Cardiac muscle cell (in vitro differentiated cells and primary cell): ENCODE measurements around the gene CTBP2. TPM values are rescaled to one million over a fixed set of nuclear protein-coding genes. Genes with fewer than 3 reads are reported as not detected.

Experiments used
- DNase-seq, 2 donors: peaks; one replicate each; pipeline versions ENCODE4 v3.0.0 to v3.0.0-alpha.2; 2010 to 2017; ENCODE audit warnings: low read depth in 1 of 2, low spot score in 1 of 2
- H3K27ac ChIP-seq: fragments of 200-600 bp; sonication (generic); 2 replicates; pipeline ENCODE4 v1.5.1; 2016
- H3K27me3 ChIP-seq: fragments of 200-600 bp; sonication (generic); 2 replicates; pipeline ENCODE4 v1.6.0; 2016; ENCODE audit warnings: control low read depth
- H3K36me3 ChIP-seq: fragments of 200-600 bp; sonication (generic); 2 replicates; pipeline ENCODE4 v1.5.1; 2016; ENCODE audit warnings: control low read depth
- H3K4me1 ChIP-seq: fragments of 200-600 bp; sonication (generic); 2 replicates; pipeline ENCODE4 v1.8.1; 2017; ENCODE audit warnings: low read depth, mild to moderate bottlenecking, mixed run types
- H3K4me3 ChIP-seq: fragments of 200-600 bp; sonication (generic); 2 replicates; pipeline ENCODE4 v1.5.1; 2016; ENCODE audit warnings: mild to moderate bottlenecking
- H3K9me3 ChIP-seq: fragments of 200-600 bp; sonication (generic); 2 replicates; pipeline ENCODE4 v1.5.1; 2017; ENCODE audit warnings: low read depth, mild to moderate bottlenecking, control low read depth
- CTCF ChIP-seq: IDR thresholded peaks from 2 replicates; pipeline ENCODE4 v1.5.1; 2012; ENCODE audit warnings: low read depth, mild to moderate bottlenecking, low read length
- polyA plus RNA-seq: library from polyadenylated mRNA; unstranded; fragments of >200 nt; fragmentation: Nextera tagmentation; extraction: Ambion mirVana; gene quantifications from 2 replicates; pipeline ENCODE4 v1.2.1, GENCODE V29; 2016
- total RNA-seq: library from RNA; depleted of rRNA; stranded (reverse); fragments of >200 nt; gene quantifications from 2 replicates; pipeline ENCODE4 v1.2.3, GENCODE V29; 2016

The CTBP2 gene
- total and polyA plus RNA-seq, 2 experiments from 2014 or later: 67.4 to 74.5 TPM

DNA sequence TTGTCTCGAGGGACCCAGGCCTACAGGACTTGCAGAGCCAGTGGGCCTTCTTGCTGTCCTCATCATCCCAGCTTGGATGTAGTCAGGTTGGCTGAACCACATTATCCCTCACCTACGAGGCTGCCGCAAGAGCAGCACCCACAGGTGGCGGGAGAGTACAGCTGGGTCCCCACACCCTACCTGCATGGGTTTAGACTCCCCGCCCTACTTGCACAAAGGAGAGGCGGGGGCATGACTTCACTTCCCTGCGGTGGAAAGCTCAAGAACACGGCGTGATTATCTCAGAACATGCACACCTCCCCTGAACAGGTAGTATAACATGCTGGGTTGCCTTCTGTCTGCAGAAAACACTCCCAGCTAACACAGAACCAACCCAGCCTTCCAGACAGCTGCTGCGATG is 57.5 kb downstream of the CTBP2 start:
- H3K27me3 ChIP-seq: no peaks in the 10 kb centered on the region
- peak overlapping the region; percentile 13 for H3K27ac ChIP-seq
- no peak overlapping the region for H3K4me3 ChIP-seq
- DNase-seq: no peak
- H3K36me3 ChIP-seq: no peaks in the 10 kb centered on the region
- H3K9me3 ChIP-seq: no peaks in the 10 kb centered on the region
- H3K4me1 ChIP-seq: peaks cover 3% of the 10 kb centered on the region
- no peak for TF ChIP-seq CTCF

DNA sequence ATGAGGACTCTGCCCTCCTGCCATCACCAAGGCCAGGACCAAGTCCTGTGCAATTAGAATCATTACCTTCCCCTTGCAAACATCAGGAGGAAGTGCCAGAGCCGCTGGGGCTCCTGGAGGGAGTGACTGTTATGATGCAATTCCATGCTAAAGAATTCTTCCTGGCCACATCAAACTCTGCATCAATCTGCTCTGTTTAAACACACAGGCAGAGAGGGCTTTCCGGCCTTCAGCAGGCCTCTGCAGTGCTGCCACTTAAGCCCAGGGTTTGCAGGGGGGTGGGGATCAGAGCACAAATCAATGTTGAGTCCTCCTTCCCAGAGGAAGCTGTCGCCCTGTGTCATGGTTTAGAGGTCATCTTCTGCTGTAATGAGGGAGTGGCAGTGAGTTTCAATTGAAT is 58.1 kb downstream of the CTBP2 start:
- H3K9me3 ChIP-seq: no peaks in the 10 kb centered on the region
- no peak for TF ChIP-seq CTCF
- H3K27me3 ChIP-seq: no peaks in the 10 kb centered on the region
- DNase-seq: peak in 1 of 2 donors; percentile 82
- H3K4me1 ChIP-seq: peaks cover 3% of the 10 kb centered on the region
- peak overlapping the region; percentile 13 for H3K27ac ChIP-seq
- no peaks in the 10 kb centered on the region for H3K36me3 ChIP-seq
- H3K4me3 ChIP-seq: no peak overlapping the region

GRCh38 chr10:125101581-125101980 is 58.8 kb downstream of the CTBP2 start:
- no peak for DNase-seq
- no peak overlapping the region for H3K4me3 ChIP-seq
- H3K9me3 ChIP-seq: no peaks in the 10 kb centered on the region
- TF ChIP-seq CTCF: no peak
- H3K27ac ChIP-seq: no peak overlapping the region
- H3K27me3 ChIP-seq: no peaks in the 10 kb centered on the region
- peaks cover 3% of the 10 kb centered on the region for H3K4me1 ChIP-seq
- H3K36me3 ChIP-seq: no peaks in the 10 kb centered on the region

DNA sequence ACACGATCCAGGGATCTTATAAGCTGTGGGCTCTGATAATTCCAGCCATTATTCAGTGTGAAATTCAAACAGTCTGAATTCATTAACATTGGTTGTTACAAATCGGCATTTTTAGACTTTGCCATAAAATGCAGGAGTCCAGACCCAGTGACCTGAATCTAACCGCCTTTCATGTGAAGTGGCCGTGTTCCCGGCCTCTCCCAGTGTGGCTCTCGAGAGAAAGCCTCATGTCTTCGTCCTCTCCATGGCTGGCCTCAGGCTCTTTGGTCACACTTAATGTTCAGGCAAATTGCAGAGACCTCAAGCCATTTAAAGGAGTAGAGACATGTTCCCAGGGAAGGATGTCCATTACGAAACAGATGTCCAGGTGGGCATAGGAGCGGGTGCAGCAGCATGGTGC is 59.3 kb downstream of the CTBP2 start:
- Histone ChIP-seq H3K9me3 (no peaks in the 10 kb centered on the region), H3K36me3 (no peaks in the 10 kb centered on the region), H3K27ac (no peak overlapping the region), H3K4me3 (no peak overlapping the region), H3K27me3 (no peaks in the 10 kb centered on the region), H3K4me1 (peaks cover 3% of the 10 kb centered on the region)
- no peak for DNase-seq
- no peak for TF ChIP-seq CTCF

GRCh38 chr10:125097409-125098070 is 62.8 kb downstream of the CTBP2 start:
- DNase-seq: no peak
- H3K4me3 ChIP-seq: no peak overlapping the region
- no peaks in the 10 kb centered on the region for H3K9me3 ChIP-seq
- H3K27ac ChIP-seq: no peak overlapping the region
- no peak for TF ChIP-seq CTCF
- peaks cover 19% of the 10 kb centered on the region for H3K4me1 ChIP-seq
- no peaks in the 10 kb centered on the region for H3K27me3 ChIP-seq
- no peaks in the 10 kb centered on the region for H3K36me3 ChIP-seq
